Smooth muscle cell of the brain vasculature (primary cell): ENCODE data around the gene ECSIT.

Source experiments
- DNase-seq: peaks from one replicate; pipeline ENCODE4 v3.0.0-alpha.2; 2012; ENCODE audit warnings: low read depth, low spot score

Gene ECSIT

GRCh38 chr19:11505032-11505503 is 23.9 kb downstream of the ECSIT start:
- peak; percentile 84 for DNase-seq

- no peak for DNase-seq
Measured at GRCh38 chr19:11504502-11505031, 24.4 kb downstream of the ECSIT start.

GRCh38 chr19:11499890-11500420 is 29.0 kb downstream of the ECSIT start:
- DNase-seq: no peak

GRCh38 chr19:11499220-11499726 is 29.7 kb downstream of the ECSIT start:
- no peak for DNase-seq

GRCh38 chr19:11496391-11497163 is 32.4 kb downstream of the ECSIT start:
- DNase-seq: peak; percentile 35

- no peak for DNase-seq
Measured at GRCh38 chr19:11495885-11496284, 33.0 kb downstream of the ECSIT start.

- no peak for DNase-seq
Measured at GRCh38 chr19:11495481-11495880, 33.5 kb downstream of the ECSIT start.

- no peak for DNase-seq
Measured at GRCh38 chr19:11494634-11495285, 34.2 kb downstream of the ECSIT start.

- DNase-seq: no peak
Measured at GRCh38 chr19:11489378-11489777, 39.6 kb downstream of the ECSIT start.

- no peak for DNase-seq
Measured at GRCh38 chr19:11486661-11487503, 42.1 kb downstream of the ECSIT start.

- no peak for DNase-seq
Measured at GRCh38 chr19:11485245-11485837, 43.6 kb downstream of the ECSIT start.

- no peak for DNase-seq
Measured at GRCh38 chr19:11483366-11484111, 45.4 kb downstream of the ECSIT start.

GRCh38 chr19:11482384-11483050 is 46.4 kb downstream of the ECSIT start:
- peak; percentile 39 for DNase-seq

- DNase-seq: peak; percentile 35
Measured at GRCh38 chr19:11481534-11482383, 47.2 kb downstream of the ECSIT start.

- DNase-seq: no peak
Measured at GRCh38 chr19:11480715-11481533, 48.0 kb downstream of the ECSIT start, which contains the start of gene ELAVL3. ELAVL3 (minus strand) TSS chr19:11481046; CDS start chr19:11480608, 438 bp downstream.

- DNase-seq: no peak
Measured at GRCh38 chr19:11479898-11480714, 48.8 kb downstream of the ECSIT start.
